ENCODE results near the gene SMYD3.

GRCh38 chr1:246365708-246366107, 141.4 kb downstream of the SMYD3 start:
- no peak for TF ChIP-seq CTCF (IDR thresholded peaks at IDR 0.05)
- TF ChIP-seq REST (IDR thresholded peaks at IDR 0.05) = no peak
- no peak for TF ChIP-seq POLR2A (IDR thresholded peaks at IDR 0.05; ENCODE audit: low read length)
